HG02884 (cell line): ENCODE results near the gene RHOU.

Experiments used
- ATAC-seq: cut with Tn5 transposase; IDR thresholded peaks from one replicate; pipeline ENCODE4 v1.9.1; 2021; ENCODE audit warnings: mild to moderate bottlenecking, moderate library complexity; ENCODE audit not compliant: unreplicated experiment

RHOU gene

DNA sequence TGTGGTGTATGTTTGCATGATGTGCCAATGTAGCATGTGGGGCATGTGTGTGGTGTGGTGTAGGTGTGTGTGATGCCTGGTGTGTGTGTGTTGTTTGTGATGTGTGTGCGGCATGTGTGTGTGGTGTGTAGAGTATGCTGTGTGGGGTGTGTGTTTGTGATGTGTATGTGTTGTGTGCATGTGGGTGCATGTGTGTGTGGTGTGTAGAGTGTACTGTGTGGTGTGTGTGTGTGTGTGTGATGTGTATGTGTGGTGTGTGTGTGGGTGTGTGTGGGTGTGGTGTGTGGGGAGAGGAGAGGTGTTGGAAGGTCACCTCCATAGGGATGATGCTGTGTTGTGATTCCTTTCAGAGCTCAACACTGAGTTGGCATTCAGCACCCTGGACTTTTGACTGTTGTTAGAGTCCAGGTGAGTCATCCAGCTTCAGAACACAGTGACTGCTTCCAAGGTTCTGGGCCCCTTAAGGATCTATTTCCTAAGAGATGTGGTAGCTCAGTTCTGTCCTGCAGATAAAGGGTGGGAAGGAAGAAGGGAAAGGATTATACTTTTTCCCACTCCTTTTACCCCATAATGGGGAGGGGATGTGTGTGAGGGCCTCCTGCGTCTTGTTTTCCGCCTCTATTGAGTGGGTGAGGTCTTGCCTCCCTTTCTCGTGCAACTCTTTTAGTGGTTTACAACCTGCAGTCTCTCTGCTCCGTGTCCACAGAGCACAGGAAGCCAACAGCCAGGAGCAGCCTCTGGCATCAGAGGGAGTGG is 47.6 kb downstream of the RHOU start:
- no peak for ATAC-seq

DNA sequence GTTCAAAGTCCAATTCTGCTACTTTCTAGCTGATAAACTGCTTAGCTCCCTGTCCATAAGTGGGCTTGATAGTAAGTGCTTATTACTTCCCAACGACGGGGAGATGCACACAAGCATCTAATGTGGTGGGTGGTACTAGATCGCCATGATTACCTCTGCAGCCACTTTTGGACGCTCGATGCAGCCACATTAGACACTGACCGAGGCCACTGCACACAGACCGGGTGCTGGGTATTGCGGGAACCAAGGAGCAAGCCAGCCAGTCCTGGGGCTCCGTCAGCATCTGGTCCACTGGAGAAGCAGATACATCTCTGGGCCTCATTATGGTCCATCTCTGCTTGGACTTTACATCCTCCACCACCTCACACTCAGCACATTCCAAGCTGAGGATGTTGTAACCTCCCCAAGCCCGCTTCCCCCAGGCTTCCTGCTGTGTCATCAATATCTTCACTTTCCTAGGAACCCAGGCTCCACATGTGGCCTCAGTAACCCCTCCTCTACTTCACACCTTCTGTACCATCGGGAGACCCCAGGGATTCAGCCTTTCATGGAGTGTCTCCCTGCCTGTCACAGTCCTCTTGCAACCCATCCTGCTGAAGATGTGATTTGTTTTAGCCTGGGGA is 48.2 kb downstream of the RHOU start:
- no peak for ATAC-seq

DNA sequence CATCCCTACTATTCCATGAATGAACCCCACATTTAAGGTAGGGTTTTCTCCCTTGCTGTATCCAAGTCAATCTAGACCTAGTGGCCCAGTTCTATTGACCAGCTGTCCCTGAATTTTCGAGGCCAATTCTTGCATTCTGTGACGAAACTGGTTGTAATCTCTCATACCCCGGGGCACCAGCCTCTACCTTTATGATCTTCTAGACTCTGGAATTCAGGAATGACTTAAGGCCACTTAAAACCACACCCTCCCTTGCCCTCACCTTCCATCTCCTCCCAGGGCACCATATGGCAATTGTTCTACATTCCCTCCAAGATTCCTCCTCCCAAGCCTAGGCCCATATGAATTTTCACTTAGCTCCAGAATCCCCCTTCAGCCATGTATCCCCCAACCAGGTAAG is 48.9 kb downstream of the RHOU start:
- ATAC-seq: no peak

DNA sequence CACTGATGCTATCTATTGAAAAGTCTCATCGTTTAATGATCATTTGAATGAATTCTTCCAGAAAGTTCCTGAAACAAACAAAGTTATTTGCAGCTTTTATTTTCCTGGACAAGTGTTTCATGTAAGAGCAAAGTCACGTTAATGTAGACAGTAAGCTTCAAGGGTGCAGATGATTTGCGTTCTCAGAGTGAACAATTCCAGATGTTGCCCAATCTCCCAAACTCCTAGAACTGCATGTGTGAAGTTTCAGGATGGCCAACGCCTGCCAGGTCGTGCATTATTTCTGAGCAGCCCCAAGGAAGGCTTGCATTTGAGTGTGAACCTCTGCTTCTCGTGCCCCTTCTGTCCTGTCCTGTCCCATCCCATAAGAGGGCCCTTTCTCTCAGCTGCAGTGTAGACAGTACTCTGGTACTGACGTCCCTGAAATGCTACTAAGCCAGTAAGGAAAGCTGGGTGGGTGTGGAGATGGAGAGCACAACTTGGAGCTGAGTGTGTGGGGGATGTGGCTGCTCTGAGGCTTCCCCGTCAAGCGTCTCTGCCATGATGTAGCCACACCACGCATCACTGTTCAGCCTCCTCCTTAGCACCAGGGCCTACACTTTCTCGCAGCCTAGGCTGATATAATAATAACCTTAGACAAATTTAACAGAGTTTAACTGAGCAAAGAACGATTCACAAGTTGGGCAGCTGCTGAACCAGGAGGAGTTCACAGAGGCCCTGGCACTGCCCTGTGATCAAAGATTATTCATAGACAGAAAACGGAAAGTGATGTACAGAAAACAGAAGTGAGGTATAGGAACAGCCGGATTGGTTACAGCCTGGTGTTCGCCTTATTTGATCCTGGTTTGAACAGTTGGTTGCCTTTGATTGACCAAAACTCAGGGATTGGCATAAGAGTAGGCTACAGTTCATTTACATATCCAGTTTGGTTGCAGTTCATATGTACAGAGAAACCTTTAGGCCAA is 50.4 kb downstream of the RHOU start:
- ATAC-seq: no peak

DNA sequence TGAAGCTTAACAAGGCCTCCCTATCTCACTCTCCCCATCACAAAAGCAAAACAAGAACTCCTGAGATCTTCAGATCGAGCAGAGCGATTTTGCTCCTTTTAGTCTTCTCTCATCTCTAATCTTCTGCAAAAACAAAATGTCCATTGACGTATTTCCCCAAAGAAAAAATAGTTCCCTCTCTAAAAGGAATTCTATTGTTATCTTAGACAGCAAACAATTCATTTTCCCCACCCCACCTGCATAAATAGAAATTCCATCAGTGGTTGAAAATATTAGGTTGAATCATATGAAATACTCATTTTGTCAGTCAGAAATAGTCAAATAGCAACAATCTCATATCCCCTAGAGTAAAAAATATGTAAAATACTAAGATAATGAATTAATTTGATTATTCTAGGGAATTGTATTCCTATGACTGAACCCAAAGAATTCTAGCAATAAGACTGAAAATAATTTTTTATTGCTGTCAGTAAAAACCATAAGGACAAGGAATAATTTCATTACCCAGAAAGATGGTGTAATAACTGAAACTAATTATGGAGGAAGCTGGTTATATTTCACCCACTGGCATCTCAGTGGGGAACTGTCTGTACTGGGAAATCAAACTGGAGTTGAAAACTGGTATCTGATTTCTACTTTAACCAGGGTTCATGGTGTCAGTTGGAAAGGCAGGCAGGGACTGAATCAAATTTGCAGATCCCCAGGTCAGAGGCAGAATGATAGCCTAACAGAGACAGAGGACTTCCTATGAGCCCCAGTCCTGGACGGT is 51.3 kb downstream of the RHOU start:
- no peak for ATAC-seq

DNA sequence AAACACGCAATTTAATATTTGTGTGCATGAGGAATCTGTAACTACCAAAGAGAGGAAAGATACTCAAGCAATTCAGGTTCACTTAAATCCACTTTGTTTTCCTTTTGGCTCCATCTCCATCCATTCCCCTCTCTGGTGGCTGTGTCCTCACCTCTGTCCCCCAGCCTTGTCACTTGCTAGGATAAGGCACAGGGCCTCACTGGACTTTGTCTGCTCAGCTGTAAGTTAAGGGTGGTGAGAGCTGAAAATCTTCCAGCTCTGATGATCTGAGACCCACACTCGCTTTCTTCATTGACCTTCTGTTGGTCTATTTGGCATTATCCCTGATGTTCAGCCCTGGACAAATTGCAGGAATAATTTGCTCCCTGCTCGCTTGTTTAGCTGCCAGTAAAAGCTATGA is 56.5 kb downstream of the RHOU start:
- no peak for ATAC-seq

DNA sequence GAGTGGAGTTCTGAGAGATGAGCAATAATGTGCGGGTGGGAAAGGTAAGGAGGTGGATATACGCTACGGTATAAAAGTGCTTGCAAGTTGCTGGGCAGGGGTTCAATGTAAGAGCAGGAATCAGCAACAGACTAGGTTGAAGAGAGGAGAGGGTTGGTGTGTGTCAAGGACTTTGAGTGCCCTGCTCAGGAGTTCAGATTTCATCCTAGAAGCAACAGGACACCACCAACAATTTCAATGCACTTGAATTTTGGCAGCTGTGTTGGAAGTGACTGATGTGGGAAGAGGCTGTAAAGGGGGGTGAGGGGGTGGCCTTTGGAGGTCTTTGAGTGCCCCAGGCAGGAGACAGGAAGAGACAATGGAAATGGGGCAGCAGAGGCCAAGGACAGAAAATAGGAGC is 57.3 kb downstream of the RHOU start:
- ATAC-seq: no peak

DNA sequence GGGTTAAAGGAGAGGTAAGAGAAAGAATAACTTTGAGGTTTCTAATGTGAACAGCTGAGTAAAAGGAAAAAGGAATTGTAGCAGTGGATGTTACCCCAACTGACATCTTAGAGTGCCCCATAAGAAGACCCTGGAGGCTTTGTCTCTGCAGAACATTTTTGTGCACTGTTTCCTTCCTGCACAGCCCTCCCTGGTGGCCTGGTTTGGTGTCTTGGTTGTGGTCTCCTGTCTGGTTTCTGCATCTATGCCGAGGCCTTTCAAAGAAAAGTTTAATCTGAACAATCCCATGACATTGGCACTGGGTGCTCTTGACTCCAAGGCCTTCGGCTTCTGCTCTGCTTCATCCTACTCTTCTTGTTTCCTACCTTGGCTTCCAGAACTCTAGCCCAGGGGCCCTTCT is 57.8 kb downstream of the RHOU start:
- ATAC-seq: no peak

DNA sequence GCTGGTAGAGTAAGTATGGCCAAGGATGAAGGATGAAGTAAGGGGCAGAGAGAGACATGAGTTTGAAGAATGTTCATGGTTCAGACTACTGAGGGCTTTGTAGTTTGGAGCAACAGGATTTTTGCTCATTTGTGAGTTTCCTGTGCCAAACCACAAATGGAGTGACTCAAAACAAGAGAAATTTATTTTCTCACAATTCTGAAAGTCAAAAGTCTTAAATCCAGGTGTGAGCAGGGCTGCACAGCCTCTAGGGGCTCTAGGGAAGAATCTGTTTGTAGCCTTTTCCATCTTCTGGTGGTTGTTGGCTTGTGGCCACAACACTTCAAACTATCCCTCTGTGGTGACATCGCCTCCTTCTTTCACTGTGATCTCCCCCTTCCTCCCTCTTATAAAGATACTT is 58.9 kb downstream of the RHOU start:
- peak; percentile 58 for ATAC-seq

DNA sequence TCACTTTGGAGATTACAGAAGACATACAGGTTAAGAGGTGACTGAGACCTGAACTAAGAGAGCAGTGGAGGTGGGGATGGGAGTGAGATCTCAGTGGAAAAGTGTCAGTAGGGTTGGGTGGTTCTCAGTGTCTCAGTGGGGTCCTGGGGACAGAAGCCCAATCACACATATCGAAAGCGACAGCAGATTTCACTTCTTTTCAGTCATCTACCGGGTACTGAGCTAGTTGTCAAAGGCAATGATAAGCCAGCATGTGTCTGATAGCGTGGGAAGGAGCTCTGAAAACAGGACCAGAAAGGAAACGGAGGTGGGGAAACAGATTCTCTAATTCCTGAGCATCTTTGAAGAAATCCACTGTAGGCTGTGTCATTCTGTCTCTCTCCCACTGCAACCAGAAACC is 59.5 kb downstream of the RHOU start:
- no peak for ATAC-seq

DNA sequence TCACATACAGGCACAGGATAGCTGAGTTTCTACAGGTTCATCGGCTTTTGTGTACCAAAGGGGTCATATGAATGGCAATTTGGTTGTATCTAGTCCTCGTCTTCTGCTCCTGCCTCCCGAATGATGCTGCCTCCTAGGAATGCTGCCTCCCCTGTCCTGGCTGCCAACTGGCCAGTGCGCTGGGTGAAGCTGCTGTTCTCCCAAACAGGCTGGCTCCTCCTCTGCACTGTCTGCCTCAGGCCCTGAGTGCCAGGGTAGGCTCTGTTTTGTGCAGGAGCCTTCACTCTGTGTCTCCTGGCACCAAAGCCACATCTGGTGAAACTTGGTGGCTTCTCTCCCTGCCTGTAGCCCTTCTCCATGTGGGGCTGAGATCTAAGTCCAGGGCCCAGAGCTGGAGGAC is 60.3 kb downstream of the RHOU start:
- ATAC-seq: no peak
